Measurements from ENCODE around the gene XRCC1. TPM values are rescaled to one million over a fixed set of nuclear protein-coding genes. Genes with fewer than 3 reads are reported as not detected.

The XRCC1 gene
- total and polyA plus RNA-seq, 9 of the 15 experiments (the other 6 are each of a cell fraction or from before 2014, with no cell fraction given), result 1.5 to 36.9 (median 24.9) TPM

DNA sequence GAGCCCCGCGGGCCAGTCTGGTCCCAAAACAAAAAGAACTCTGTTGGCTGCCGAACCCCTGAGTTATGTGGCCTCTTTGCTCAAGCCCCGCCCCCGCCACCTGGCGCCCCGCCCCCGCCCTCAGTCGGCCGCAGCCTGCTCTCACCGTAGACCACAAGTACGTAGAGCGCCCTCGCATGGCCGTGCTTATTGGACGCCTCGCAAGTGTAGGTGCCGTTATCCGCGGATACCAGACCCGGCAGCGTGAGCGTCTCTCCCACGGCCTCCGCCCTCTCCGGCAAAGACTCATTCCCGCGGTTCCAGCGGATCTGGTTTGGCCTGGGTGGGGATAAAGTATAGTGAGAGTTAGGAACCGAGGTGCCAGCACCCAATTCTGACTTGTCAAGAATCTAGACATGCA is 49.6 kb upstream of the XRCC1 start (continued):
- TF ChIP-seq, protein P1, sequence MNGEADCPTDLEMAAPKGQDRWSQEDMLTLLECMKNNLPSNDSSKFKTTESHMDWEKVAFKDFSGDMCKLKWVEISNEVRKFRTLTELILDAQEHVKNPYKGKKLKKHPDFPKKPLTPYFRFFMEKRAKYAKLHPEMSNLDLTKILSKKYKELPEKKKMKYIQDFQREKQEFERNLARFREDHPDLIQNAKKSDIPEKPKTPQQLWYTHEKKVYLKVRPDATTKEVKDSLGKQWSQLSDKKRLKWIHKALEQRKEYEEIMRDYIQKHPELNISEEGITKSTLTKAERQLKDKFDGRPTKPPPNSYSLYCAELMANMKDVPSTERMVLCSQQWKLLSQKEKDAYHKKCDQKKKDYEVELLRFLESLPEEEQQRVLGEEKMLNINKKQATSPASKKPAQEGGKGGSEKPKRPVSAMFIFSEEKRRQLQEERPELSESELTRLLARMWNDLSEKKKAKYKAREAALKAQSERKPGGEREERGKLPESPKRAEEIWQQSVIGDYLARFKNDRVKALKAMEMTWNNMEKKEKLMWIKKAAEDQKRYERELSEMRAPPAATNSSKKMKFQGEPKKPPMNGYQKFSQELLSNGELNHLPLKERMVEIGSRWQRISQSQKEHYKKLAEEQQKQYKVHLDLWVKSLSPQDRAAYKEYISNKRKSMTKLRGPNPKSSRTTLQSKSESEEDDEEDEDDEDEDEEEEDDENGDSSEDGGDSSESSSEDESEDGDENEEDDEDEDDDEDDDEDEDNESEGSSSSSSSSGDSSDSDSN (IDR thresholded peaks at IDR 0.05; ENCODE audit: borderline replicate concordance in 1 of 2, low read depth in 2 of 2, low read length in 2 of 2), result peak; percentile 65 to 68; a peak in 1 of 4 replicates
- TF ChIP-seq, protein P2, sequence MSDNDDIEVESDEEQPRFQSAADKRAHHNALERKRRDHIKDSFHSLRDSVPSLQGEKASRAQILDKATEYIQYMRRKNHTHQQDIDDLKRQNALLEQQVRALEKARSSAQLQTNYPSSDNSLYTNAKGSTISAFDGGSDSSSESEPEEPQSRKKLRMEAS (CRISPR knock-in tag; IDR thresholded peaks at IDR 0.05), result peak; percentile 69
- TF ChIP-seq STAT5B (CRISPR knock-in tag; IDR thresholded peaks at IDR 0.05), result no peak
- no peak for TF ChIP-seq RFX7 (CRISPR knock-in tag; IDR thresholded peaks at IDR 0.05)
- TF ChIP-seq, protein P3, sequence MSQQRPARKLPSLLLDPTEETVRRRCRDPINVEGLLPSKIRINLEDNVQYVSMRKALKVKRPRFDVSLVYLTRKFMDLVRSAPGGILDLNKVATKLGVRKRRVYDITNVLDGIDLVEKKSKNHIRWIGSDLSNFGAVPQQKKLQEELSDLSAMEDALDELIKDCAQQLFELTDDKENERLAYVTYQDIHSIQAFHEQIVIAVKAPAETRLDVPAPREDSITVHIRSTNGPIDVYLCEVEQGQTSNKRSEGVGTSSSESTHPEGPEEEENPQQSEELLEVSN (IDR thresholded peaks at IDR 0.05; ENCODE audit: borderline replicate concordance in 1 of 2, extremely low read depth in 1 of 2, insufficient read depth in 1 of 2, insufficient read length in 1 of 2, low read depth in 1 of 2, low read length in 1 of 2, poor library complexity in 1 of 2, severe bottlenecking in 1 of 2), result peak in 1 of 2 experiments; percentile 49
- TF ChIP-seq JUND (IDR thresholded peaks at IDR 0.05; ENCODE audit: borderline replicate concordance, low read depth, low read length), result no peak
- peak; percentile 18; the same call in 1 of the 3 replicates for TF ChIP-seq JUND (tag; IDR thresholded peaks at IDR 0.05; ENCODE audit: borderline replicate concordance, low read depth, low read length)
- TF ChIP-seq, protein P4, sequence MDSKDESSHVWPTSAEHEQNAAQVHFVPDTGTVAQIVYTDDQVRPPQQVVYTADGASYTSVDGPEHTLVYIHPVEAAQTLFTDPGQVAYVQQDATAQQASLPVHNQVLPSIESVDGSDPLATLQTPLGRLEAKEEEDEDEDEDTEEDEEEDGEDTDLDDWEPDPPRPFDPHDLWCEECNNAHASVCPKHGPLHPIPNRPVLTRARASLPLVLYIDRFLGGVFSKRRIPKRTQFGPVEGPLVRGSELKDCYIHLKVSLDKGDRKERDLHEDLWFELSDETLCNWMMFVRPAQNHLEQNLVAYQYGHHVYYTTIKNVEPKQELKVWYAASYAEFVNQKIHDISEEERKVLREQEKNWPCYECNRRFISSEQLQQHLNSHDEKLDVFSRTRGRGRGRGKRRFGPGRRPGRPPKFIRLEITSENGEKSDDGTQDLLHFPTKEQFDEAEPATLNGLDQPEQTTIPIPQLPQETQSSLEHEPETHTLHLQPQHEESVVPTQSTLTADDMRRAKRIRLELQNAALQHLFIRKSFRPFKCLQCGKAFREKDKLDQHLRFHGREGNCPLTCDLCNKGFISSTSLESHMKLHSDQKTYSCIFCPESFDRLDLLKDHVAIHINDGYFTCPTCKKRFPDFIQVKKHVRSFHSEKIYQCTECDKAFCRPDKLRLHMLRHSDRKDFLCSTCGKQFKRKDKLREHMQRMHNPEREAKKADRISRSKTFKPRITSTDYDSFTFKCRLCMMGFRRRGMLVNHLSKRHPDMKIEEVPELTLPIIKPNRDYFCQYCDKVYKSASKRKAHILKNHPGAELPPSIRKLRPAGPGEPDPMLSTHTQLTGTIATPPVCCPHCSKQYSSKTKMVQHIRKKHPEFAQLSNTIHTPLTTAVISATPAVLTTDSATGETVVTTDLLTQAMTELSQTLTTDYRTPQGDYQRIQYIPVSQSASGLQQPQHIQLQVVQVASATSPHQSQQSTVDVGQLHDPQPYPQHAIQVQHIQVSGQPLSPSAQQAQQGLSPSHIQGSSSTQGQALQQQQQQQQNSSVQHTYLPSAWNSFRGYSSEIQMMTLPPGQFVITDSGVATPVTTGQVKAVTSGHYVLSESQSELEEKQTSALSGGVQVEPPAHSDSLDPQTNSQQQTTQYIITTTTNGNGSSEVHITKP (IDR thresholded peaks at IDR 0.05; ENCODE audit: partially characterized antibody), result no peak
- TF ChIP-seq TEAD1 (CRISPR knock-in tag; IDR thresholded peaks at IDR 0.05), result 0 out of 4 replicates have a peak, but pooled peaks have one; percentile 39 to 54
- TF ChIP-seq, protein P5, sequence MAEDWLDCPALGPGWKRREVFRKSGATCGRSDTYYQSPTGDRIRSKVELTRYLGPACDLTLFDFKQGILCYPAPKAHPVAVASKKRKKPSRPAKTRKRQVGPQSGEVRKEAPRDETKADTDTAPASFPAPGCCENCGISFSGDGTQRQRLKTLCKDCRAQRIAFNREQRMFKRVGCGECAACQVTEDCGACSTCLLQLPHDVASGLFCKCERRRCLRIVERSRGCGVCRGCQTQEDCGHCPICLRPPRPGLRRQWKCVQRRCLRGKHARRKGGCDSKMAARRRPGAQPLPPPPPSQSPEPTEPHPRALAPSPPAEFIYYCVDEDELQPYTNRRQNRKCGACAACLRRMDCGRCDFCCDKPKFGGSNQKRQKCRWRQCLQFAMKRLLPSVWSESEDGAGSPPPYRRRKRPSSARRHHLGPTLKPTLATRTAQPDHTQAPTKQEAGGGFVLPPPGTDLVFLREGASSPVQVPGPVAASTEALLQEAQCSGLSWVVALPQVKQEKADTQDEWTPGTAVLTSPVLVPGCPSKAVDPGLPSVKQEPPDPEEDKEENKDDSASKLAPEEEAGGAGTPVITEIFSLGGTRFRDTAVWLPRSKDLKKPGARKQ (CRISPR knock-in tag; IDR thresholded peaks at IDR 0.05), result no peak
- no peak for TF ChIP-seq E4F1 (CRISPR knock-in tag; IDR thresholded peaks at IDR 0.05; ENCODE audit: borderline replicate concordance)
- 0 out of 2 replicates have a peak, but pooled peaks have one; percentile 17 for TF ChIP-seq ZKSCAN1 (IDR thresholded peaks at IDR 0.05; ENCODE audit: low read depth, low read length)
- TF ChIP-seq CBX1 (IDR thresholded peaks at IDR 0.05; ENCODE audit: low read depth), result no peak
- TF ChIP-seq FOS (IDR thresholded peaks at IDR 0.05; ENCODE audit: extremely low read depth, insufficient read length), result no peak
- no peak for TF ChIP-seq HDAC1 (IDR thresholded peaks at IDR 0.05)
